Measurements from ENCODE around the gene CALHM3.

DNA sequence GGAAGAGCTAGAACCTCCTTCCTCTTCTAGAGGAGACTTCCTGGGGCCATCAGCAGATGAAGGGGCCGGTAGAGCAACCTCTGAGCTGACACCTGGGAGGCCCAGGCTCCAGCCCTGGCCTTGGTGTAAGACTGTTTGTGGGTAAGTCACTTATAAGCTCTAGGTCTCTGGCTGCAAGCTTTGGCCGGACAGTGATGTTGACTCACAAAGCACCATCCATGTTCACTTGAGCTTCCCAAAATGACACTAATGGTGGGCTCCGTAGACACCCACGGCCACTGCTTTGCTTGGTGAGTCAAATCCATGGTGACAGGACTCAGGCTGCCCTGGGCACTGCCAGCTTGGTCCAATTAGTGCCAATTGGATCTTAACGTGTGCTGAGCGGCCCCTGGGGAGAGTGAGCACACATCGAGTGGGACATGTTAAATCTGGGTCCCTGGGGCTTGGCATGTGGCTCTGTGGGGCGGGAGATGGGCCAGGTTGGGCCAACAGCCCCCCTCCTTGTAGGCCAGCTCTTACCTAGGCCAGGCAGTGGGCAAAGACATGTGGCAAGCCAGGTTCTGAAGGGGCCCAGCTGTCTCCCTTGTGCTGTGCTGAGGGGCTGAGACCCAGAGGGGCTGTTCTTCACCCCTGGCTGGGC, 31.1 kb upstream of the CALHM3 start:
- TF ChIP-seq, protein P1, sequence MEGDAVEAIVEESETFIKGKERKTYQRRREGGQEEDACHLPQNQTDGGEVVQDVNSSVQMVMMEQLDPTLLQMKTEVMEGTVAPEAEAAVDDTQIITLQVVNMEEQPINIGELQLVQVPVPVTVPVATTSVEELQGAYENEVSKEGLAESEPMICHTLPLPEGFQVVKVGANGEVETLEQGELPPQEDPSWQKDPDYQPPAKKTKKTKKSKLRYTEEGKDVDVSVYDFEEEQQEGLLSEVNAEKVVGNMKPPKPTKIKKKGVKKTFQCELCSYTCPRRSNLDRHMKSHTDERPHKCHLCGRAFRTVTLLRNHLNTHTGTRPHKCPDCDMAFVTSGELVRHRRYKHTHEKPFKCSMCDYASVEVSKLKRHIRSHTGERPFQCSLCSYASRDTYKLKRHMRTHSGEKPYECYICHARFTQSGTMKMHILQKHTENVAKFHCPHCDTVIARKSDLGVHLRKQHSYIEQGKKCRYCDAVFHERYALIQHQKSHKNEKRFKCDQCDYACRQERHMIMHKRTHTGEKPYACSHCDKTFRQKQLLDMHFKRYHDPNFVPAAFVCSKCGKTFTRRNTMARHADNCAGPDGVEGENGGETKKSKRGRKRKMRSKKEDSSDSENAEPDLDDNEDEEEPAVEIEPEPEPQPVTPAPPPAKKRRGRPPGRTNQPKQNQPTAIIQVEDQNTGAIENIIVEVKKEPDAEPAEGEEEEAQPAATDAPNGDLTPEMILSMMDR (IDR thresholded peaks at IDR 0.05), result no peak
- TF ChIP-seq POLR2A (IDR thresholded peaks at IDR 0.05), result no peak
